Measurements from ENCODE around the gene PRKAR2B. TPM values are rescaled to one million over a fixed set of nuclear protein-coding genes. Genes with fewer than 3 reads are reported as not detected.

Gene PRKAR2B
- total RNA-seq, 4 donors from 2014 or later, result 5.0 to 6.9 (median 6.3) TPM

DNA sequence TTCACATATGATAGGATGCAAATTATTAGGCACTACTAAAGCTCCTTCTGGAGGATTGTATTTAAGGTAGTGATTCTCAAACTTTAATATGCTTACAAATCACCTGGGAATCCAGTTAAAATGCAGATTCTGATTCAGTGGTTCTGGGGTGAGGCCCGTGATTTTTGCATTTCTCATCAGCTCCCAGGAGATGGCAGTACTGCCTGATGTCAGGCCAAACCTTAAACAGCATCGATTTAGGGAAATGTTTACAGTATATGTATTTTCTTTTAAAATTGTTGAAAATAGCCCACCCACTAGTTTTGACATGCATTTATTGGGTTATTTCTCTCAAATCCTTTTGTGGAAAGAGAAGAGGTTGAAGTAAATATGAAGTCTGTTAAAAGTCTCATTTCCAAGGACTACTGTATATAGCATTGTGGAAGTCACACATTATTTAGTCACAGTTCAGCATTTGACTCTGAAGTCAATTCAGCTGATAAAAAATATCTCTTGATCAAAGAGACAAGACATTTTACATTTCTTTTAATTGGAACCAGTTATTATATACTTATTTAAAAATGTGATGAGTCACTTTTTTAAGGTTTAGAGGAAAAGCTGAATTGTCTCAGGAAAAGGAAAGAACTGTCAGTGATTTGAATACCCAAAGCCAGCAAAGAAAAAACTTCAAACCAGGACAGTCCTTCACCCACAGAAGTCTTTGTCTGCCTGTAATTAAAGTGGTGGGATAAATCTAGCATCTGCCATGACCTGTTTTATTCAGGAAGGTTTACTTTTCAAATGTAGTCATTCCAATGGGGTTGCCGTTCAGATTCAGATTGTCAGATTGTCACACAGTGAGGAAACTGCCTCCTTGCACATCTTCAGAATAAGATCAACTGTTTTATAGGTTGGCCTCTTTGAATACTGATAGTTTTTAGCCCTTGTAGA is 103.2 kb downstream of the PRKAR2B start:
- no peak for TF ChIP-seq POLR2A (IDR thresholded peaks at IDR 0.05)
- TF ChIP-seq, protein P1, sequence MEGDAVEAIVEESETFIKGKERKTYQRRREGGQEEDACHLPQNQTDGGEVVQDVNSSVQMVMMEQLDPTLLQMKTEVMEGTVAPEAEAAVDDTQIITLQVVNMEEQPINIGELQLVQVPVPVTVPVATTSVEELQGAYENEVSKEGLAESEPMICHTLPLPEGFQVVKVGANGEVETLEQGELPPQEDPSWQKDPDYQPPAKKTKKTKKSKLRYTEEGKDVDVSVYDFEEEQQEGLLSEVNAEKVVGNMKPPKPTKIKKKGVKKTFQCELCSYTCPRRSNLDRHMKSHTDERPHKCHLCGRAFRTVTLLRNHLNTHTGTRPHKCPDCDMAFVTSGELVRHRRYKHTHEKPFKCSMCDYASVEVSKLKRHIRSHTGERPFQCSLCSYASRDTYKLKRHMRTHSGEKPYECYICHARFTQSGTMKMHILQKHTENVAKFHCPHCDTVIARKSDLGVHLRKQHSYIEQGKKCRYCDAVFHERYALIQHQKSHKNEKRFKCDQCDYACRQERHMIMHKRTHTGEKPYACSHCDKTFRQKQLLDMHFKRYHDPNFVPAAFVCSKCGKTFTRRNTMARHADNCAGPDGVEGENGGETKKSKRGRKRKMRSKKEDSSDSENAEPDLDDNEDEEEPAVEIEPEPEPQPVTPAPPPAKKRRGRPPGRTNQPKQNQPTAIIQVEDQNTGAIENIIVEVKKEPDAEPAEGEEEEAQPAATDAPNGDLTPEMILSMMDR (IDR thresholded peaks at IDR 0.05), result no peak
- H3K4me3 ChIP-seq (ENCODE audit: low read depth, poor library complexity, severe bottlenecking), result no peak overlapping the region
- DNase-seq (ENCODE audit: low spot score in 2 of 2), result no peak
- intact Hi-C loops (cut with DNase I; ENCODE audit: low total_unique reads), result loop anchor here (10.0 kb wide), 1 partner anchor 353 kb away; no protein-coding TSS in a partner anchor
- WGBS, 2 donors, result 20 to 21% methylated on average over 3 of the region's 3 CpGs

DNA sequence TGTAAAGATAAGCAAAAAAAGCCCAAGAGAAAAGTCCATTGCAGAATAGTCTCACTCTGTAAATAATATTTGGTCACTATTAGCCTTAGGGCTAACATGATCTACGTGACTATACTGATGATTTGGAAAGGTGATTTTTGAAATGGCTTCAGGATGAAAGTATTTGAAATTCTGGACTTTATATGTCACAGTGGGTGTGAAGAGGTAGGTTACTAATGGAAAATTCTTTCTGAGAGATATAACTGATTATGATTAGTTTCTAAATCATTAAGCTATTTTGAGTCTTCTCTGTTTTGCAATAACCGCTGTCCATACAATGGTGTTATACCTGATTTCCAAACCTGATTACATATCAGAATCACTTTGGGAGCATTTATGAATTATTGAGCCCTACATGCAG is 104.2 kb downstream of the PRKAR2B start:
- no peak for DNase-seq (ENCODE audit: low spot score in 2 of 2)
- no peak overlapping the region for H3K4me3 ChIP-seq (ENCODE audit: low read depth, poor library complexity, severe bottlenecking)
- TF ChIP-seq, protein P1 (IDR thresholded peaks at IDR 0.05), result no peak
- no peak for TF ChIP-seq POLR2A (IDR thresholded peaks at IDR 0.05)
- WGBS, 2 donors, result 86 to 88% methylated on average over 2 of the region's 2 CpGs
- intact Hi-C loops (cut with DNase I; ENCODE audit: low total_unique reads), result loop anchor here (10.0 kb wide), 1 partner anchor 354 kb away; no protein-coding TSS in a partner anchor

DNA sequence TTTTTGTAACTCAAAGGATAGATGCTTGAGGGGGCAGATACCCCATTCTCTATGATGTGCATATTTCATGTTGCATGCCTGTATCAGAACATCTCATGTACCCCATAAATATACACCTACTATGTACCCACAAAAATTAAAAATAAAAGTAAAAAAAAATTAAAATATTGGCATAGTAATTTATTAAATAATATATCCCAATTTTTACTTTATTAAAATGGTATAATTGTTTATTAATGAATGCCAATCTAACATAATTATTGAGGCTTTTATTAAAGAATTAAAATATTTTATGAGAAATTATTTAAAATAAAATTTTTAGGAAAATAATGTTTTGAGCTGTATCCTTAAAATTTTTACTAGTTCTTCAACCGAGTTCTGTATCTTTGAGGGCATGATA is 105.4 kb downstream of the PRKAR2B start:
- WGBS, 2 donors, result 98 to 100% methylated on average over 1 of the region's 1 CpG
- no peak overlapping the region for H3K4me3 ChIP-seq (ENCODE audit: low read depth, poor library complexity, severe bottlenecking)
- DNase-seq (ENCODE audit: low spot score in 2 of 2), result no peak
- intact Hi-C loops (cut with DNase I; ENCODE audit: low total_unique reads), result loop anchor here (10.0 kb wide), 1 partner anchor 355 kb away; no protein-coding TSS in a partner anchor
- TF ChIP-seq, protein P1 (IDR thresholded peaks at IDR 0.05), result no peak
- no peak for TF ChIP-seq POLR2A (IDR thresholded peaks at IDR 0.05)

DNA sequence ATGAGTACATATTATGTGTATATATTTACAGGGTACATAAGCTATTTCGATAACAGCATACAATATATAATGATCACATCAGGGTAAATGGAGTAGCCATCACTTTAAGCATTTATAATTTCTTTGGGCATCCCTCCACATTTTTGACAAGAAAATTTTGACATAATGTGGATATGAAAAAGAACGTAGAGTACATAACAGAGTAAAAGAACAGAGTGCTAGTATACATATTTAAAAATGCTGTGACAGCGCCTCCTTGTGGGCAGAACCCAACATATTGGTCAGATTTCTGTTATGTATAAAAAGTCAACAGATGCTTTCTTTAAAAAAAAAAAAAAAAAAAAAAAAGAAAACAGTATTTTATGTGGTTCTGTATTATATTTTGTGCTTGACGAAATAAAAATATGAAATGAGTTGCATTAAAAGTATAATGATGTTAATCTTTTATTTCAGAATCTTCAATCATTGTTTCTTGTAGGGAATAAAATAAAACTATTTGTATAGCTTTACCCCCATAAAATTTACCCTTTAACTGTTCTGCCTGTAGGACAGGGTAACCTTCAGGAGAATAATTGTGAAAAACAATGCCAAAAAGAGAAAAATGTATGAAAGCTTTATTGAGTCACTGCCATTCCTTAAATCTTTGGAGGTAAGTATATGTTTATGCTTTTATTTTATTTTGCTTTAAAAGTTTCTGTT is 106.0 kb downstream of the PRKAR2B start:
- 21 to 23% methylated on average over 4 of the region's 4 CpGs for WGBS, 2 donors
- TF ChIP-seq, protein P1 (IDR thresholded peaks at IDR 0.05), result no peak
- DNase-seq (ENCODE audit: low spot score in 2 of 2), result peak; percentile 83 to 93
- intact Hi-C loops (cut with DNase I; ENCODE audit: low total_unique reads), result no loop called here
- no peak overlapping the region for H3K4me3 ChIP-seq (ENCODE audit: low read depth, poor library complexity, severe bottlenecking)

DNA sequence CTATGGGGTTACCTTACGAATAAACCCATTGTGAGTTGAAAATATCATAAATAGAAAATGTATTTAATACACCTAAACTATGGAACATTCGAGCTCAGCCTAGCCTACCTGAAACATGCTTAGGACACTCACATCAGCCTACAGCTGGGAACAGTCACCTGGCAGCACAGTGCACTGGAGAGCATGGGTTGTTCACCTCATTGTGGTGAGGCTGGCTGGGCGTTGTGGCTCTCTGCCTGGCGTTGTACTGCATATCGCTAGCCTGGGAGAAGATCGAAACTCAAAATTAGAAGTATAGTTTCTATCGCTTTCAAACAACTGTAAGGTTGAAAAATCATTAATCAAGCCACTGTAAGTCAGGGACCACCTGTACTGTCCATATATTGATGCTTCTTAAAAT is 107.0 kb downstream of the PRKAR2B start:
- intact Hi-C loops (cut with DNase I; ENCODE audit: low total_unique reads), result no loop called here
- 95% methylated on average over 7 of the region's 7 CpGs for WGBS, 2 donors
- TF ChIP-seq, protein P1 (IDR thresholded peaks at IDR 0.05), result no peak
- TF ChIP-seq POLR2A (IDR thresholded peaks at IDR 0.05), result no peak
- no peak overlapping the region for H3K4me3 ChIP-seq (ENCODE audit: low read depth, poor library complexity, severe bottlenecking)
- DNase-seq (ENCODE audit: low spot score in 2 of 2), result no peak

Data from lower leg skin (tissue), 4 donors.